SH-SY5Y (cell line): ENCODE measurements around the gene MALT1.

Experiments
- GATA2 ChIP-seq: IDR thresholded peaks from 2 replicates; pipeline ENCODE4 v1.6.1; 2011; ENCODE audit warnings: mild to moderate bottlenecking, low read depth, low read length
- GATA3 ChIP-seq: IDR thresholded peaks from 2 replicates; pipeline ENCODE4 v1.6.1; 2011; ENCODE audit warnings: low read depth, mild to moderate bottlenecking, low read length, moderate library complexity

Gene MALT1

GRCh38 chr18:58733866-58734265, 62.6 kb downstream of the MALT1 start:
- TF ChIP-seq GATA3: no peak
- no peak for TF ChIP-seq GATA2

- TF ChIP-seq GATA3 (no peak), GATA2 (no peak)
Measured at GRCh38 chr18:58738322-58738721, 67.1 kb downstream of the MALT1 start.

- TF ChIP-seq GATA3 (no peak), GATA2 (no peak)
Measured at GRCh38 chr18:58745914-58746313, 74.6 kb downstream of the MALT1 start.

GRCh38 chr18:58748899-58749595, 77.8 kb downstream of the MALT1 start:
- TF ChIP-seq GATA3: no peak

- no peak for TF ChIP-seq GATA2
- TF ChIP-seq GATA3: no peak
Measured at GRCh38 chr18:58753976-58754375, 82.7 kb downstream of the MALT1 start.

- TF ChIP-seq GATA3 (no peak), GATA2 (no peak)
Measured at GRCh38 chr18:58754544-58755068, 83.3 kb downstream of the MALT1 start.

GRCh38 chr18:58755304-58756010, 84.2 kb downstream of the MALT1 start:
- TF ChIP-seq GATA3 (no peak), GATA2 (no peak)

GRCh38 chr18:58756148-58756547, 84.9 kb downstream of the MALT1 start:
- TF ChIP-seq GATA2 (no peak), GATA3 (no peak)

GRCh38 chr18:58756596-58757240, 85.5 kb downstream of the MALT1 start:
- no peak for TF ChIP-seq GATA2
- TF ChIP-seq GATA3: no peak

GRCh38 chr18:58758046-58758445, 86.8 kb downstream of the MALT1 start:
- TF ChIP-seq GATA3 (no peak), GATA2 (no peak)

- TF ChIP-seq GATA3: no peak
- TF ChIP-seq GATA2: no peak
Measured at GRCh38 chr18:58758606-58759005, 87.3 kb downstream of the MALT1 start.

GRCh38 chr18:58761241-58761969, 90.1 kb downstream of the MALT1 start:
- TF ChIP-seq GATA3 (no peak), GATA2 (no peak)

- TF ChIP-seq GATA3 (no peak), GATA2 (no peak)
Measured at GRCh38 chr18:58761970-58762780, 90.9 kb downstream of the MALT1 start.

- TF ChIP-seq GATA3 (no peak), GATA2 (no peak)
Measured at GRCh38 chr18:58762781-58763171, 91.5 kb downstream of the MALT1 start.
